CMK (cell line): Measurements from ENCODE around the gene CTU2.

Experiments used
- DNase-seq: peaks from one replicate; pipeline ENCODE4 v3.0.0-alpha.2; 2010; ENCODE audit warnings: low read depth

Gene CTU2

DNA sequence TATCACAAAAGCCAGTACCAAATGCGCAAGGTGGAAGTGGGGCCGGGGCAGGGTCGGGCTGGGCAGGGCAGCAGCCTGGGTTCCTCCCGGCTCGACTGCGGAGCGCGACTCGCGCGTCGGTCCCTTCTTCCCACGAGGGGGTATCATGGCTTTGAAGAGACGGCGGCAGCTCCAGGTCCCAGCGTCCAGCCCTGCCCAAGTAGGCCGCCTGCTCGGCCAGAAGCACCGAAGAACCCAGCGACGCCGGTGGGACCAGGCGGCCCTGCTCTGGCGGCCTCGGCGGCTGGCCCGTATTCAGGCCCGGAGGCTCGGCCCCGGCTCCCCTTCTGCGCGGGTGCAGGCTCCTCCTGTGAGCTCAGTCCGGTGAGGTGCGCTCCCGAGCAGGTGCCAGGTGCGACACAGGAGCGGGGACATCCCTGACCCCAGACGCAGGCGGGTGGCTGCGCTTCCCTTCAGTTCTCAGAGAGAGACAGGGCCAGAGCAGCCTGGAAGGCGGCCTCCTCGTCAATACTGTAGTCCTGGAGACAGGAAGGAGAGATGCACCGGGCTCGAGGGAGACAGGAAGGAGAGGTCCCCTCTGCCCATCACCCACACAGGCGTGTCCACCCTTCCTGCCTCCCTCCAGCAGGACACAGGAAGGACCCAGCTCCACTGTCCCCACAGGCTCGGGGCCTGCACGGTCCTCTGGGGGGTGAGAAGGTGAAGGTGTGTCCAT lies 9.0 kb upstream of the CTU2 start:
- DNase-seq, result no peak

DNA sequence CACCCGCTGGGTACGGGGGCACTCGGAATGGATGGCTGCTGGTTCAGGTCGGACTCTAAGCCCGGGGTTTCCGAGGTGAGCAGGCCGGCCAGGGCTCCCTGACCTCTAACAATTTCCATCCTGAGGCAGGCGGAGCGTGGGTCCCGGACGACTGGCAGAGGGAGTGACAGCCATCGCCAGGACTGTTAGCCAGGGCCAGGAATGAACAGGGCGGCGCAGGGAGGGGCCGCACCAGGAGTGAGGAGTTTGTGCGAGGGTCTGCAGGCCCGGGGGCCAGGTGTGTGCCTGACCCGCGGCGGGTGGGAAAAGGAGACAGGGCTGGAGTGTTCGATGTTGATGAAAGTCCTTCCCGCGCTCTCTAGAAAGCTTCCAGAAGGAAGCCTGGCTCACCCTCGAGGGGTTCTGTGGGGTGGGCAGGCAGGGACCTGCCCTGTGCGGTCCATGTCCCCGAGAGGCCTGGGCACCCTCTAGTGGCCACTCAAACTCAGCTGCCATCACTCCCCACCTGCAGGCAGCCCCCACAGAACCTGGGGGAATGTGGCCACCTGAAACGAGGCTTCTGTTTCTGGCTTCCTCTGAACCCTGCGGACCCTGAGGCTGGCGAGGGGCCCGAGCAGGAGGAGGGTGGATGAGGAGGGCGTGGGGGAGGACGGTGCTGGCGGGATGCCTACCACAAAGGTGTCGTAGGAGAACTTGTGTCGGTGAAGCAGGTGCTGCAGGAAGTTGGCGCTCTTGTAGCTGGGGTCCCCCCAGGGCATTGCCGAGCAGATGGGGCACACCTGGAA lies 8.3 kb upstream of the CTU2 start:
- DNase-seq, result no peak

DNA sequence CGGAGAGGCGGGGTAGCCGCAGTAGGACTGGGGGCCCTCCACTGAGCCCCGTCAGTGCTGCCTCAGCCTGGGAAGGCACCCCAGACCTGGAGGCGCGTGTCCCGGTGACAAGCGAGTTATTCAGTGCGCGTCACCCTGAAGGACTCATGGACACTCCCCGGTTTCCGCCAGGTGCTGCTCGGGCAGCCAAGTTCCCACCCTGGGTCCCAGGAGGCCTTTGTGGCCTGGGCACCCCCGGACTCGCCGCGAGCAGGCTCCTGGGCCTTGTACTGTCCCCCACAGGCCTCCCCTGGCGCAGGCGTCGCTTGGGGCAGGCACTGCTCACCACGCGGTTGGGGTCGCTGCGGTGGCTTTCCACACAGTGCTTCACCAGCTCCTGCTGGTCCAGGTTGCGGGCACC lies 7.7 kb upstream of the CTU2 start:
- DNase-seq, result no peak

DNA sequence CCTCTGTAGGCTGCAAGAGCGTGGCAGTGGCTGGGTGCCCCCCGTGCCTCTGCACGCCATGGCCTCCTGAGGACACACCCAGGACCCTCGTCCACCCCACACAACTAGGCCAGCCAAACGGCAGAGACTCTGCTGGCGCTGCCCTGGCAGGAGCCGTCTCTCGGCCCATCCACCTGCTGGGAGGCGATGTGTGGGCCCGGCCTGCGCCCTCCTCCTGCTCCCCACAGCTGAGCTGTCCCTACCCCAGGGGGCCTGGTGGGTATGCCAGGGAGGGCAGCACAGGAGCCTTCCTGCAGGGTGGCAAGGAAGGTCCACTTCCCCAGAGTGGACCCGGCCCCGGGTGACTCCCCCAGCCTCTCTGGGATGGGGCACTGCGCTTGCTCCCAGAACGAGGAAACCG lies 7.1 kb upstream of the CTU2 start:
- DNase-seq, result no peak

DNA sequence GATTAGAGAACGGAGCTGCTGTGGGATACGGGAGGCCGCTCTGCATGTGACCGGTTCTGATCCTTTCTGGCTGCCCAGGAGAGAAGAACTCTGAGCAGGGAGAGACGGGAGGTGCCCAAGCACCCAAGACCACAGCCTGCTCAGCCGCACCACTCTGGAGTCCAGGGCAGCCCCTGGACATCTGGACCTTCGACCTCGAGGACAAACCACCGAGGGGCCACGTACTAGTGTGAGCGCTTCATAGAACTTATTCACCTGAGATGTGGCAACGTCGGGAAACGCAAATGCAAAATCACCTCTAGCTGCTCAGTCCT lies 6.0 kb upstream of the CTU2 start:
- DNase-seq, result no peak

DNA sequence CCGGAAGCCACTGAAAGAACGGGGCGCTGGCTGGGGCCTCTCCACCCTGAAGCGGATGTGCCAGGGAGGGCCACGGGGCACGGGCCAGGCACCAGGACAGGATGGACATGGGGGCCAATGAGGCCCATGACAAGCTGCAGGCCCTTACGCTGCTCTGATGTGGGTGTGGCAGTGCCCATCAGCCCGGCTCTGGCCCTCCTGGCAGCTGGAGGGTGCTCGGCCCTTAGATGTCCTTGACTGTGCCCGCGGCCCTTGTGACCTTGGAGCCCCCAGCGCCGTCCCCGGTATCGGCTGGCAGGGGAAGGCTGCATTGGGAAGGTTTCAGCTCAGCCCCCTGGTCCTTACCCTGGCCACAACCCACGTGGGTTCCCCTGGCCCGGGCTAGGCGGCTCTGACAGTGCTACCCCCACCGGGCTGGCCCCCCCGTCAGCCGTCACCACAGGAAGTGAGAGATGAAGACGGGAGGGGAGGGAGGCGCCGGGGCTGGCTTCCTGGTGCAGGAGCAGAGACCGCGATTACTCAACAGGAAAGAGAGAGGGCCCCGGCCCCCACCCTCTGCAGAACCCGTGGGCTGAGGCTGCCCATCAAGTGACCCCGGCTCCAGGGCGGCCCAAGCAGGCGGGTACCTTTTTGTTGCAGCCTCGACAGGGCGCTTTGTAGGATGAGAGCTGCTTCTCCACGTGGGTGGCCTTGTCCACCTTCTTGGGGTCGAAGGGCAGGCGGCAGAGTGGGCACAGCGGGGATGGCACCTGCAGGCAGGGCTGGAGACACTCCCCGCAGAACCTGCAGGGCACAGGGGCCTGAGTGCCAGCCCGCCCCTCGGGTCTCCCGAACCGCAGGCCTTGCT lies 5.4 kb upstream of the CTU2 start:
- peak; percentile 97 for DNase-seq

DNA sequence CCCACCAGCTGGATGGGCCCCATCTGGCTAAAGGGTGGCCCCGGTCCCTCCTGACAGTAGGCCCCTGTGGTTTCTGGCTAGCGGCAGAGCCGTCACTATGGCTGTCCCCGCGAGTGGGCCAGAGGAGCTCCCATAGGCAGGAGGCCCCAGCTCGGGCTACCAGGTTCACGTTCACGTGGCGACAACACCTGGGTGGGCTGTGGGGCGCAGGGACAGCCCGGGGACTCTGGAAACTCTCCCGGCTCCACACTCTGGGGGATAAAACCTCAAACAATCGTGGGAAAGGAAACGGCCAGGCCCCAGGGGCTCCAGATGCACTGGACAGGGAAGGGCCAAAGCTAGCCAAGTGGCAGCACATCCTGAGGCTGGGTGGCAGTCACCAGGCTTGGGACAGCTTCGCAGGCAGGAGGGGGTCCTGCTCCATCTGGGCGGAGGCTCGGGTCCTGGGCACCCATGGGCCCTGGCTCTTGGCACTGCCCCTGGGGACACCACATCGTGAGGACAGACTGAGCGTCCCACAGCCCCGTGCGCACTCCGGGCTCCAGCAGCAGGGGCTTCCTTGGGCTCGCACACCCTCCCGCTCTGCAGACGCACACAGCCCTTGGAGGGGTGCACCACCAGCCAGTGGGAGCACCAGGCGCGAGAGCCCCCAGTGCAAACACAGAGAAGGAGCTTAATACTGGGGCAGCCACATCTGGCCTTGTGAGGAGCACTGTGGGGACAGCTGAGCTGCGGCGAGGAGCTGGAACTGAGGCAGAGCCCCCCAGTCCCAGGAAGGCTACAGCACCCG lies 4.5 kb upstream of the CTU2 start:
- no peak for DNase-seq

DNA sequence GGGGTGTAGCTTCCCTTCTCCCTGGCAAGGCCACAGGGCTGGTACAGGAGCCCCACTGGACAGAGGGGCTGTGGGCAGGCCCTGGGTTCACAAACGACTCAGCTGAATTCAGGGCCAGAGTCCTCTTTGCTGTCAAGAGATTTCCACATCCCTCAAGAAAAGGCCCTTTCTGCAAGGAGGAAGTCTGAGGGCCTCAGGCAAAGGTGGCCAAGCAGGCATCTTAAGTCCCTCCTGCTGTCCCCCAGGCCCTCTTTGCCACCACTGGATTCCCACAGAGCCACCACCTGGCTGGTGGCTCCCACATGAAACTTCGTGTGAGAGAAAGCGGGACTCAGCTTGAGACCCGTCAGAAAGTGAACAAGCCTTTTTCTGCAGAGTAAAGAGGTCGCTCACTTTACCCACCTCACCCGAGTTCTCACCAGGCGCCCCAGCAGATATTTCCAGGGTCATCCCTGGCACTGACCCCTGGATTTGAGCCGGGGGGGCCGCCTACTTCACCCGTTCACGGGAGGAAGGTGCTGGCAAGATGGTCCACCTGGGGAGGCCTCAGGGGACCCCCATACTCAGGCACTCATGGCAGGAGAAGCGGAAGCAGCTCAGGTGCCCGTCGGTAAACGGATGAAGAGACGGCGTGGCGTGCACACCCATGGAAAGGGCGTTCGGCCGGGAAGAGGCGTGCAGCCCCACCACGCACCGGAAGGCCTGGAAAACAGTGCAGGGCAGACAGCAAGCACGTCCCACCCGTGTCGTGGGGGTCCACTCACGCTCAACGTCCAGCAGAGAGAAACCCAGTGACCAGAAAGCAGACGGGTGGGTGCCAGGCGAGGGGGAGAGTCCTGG lies 3.7 kb upstream of the CTU2 start:
- DNase-seq, result no peak

GRCh38 chr16:88703486-88704309 lies 2.6 kb upstream of the CTU2 start:
- DNase-seq, result peak; percentile 82

- DNase-seq, result no peak
These were observed 1.1 kb upstream of the CTU2 start for GRCh38 chr16:88705076-88705684.

GRCh38 chr16:88705801-88706228 lies 488 bp upstream of the CTU2 start:
- DNase-seq, result no peak

- no peak for DNase-seq
These were observed 893 bp downstream of the CTU2 start for GRCh38 chr16:88706965-88707826.

DNA sequence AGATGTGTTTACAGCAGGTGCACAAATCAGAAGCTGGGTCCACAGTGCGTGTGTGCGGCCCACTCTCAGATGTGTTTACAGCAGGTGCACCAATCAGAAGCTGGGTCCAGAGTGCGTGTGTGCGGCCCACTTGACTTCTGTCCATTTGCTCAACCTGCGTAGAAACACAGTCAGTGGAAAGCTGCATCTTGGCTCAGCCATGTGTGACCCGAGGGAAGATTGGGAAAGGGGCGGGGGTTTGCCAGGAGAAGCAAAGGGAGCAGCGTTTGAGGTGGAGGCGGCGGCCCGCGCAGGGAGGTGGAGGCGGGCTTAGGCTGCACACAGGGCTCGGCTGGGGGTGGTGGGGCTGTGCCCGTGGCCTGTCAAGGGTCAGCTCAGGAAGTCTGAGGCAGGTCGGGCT lies 4.3 kb downstream of the CTU2 start:
- DNase-seq, result no peak

GRCh38 chr16:88711750-88712340 lies 5.5 kb downstream of the CTU2 start:
- no peak for DNase-seq

DNA sequence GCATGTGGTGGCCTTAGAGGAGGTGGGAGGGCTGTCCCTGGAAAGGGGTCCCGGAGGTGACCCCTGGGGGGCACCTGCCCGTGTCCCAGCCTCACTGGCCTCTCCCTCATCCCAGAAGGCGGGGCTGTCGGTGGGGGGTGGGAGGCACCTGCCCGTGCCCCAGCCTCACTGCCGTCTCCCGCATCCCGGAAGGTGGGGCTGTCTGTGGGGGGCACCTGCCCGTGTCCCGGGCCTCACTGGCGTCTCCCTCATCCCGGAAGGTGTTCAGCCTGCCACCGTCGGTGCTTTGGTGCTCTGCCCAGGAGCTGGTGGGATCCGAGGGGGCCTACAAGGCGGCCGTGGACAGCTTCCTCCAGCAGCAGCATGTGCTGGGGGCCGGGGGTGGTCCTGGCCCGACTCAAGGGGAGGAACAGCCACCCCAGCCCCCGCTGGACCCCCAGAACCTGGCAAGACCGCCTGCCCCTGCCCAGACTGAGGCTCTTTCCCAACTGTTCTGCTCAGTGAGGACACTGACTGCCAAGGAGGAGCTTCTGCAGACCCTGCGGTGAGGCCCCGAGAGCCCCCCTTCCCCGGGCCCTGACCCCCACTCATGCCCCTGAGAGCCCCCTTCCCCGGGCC lies 6.2 kb downstream of the CTU2 start:
- no peak for DNase-seq

GRCh38 chr16:88713054-88713453 lies 6.8 kb downstream of the CTU2 start:
- no peak for DNase-seq

- no peak for DNase-seq
These were observed 7.5 kb downstream of the CTU2 start for GRCh38 chr16:88713568-88714419.
